ENCODE measurements around the gene TNFSF9.

DNA sequence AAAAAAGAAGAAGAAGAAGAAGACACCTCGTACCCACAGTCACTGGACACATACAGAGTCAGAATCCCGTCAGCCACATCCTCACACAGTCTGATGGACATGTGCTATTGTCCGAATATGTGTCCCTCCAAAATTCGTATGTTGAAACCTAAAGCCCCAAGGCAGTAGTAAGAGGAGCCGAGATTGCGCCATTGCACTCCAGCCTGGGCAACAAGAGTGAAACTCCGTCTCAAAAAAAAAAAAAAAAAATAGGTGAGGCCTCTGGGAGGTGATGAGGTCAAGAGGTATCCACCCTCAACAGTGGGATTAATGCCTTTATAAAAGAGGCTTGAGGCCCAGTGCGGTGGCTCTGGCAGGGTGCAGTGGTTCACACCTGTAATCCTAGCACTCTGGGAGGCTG, 46.6 kb upstream of the TNFSF9 start:
- TF ChIP-seq EZH2 (IDR thresholded peaks at IDR 0.05), result no peak
- TF ChIP-seq, protein P1, sequence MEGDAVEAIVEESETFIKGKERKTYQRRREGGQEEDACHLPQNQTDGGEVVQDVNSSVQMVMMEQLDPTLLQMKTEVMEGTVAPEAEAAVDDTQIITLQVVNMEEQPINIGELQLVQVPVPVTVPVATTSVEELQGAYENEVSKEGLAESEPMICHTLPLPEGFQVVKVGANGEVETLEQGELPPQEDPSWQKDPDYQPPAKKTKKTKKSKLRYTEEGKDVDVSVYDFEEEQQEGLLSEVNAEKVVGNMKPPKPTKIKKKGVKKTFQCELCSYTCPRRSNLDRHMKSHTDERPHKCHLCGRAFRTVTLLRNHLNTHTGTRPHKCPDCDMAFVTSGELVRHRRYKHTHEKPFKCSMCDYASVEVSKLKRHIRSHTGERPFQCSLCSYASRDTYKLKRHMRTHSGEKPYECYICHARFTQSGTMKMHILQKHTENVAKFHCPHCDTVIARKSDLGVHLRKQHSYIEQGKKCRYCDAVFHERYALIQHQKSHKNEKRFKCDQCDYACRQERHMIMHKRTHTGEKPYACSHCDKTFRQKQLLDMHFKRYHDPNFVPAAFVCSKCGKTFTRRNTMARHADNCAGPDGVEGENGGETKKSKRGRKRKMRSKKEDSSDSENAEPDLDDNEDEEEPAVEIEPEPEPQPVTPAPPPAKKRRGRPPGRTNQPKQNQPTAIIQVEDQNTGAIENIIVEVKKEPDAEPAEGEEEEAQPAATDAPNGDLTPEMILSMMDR (IDR thresholded peaks at IDR 0.05), result no peak
